ENCODE data around the gene HCST.

DNA sequence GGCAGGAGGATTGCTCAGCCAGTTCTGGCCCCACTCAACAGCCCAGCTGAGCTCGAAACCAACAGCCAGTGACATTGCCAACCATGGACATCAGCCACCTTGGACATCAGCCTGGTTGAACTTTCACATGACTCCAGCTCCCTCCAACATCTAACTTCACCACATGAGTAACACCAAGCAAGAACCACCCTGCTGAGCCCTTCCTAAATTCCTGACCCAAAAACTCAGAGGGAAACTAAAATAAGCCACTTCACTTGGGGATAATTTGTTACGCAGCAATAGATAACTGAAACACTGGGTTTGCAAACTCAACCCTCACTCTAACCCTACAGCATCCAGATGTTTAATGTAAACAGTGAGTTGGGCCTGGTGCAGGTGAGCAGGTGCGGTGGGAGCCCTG, 23.2 kb downstream of the HCST start:
- TF ChIP-seq, protein P1, sequence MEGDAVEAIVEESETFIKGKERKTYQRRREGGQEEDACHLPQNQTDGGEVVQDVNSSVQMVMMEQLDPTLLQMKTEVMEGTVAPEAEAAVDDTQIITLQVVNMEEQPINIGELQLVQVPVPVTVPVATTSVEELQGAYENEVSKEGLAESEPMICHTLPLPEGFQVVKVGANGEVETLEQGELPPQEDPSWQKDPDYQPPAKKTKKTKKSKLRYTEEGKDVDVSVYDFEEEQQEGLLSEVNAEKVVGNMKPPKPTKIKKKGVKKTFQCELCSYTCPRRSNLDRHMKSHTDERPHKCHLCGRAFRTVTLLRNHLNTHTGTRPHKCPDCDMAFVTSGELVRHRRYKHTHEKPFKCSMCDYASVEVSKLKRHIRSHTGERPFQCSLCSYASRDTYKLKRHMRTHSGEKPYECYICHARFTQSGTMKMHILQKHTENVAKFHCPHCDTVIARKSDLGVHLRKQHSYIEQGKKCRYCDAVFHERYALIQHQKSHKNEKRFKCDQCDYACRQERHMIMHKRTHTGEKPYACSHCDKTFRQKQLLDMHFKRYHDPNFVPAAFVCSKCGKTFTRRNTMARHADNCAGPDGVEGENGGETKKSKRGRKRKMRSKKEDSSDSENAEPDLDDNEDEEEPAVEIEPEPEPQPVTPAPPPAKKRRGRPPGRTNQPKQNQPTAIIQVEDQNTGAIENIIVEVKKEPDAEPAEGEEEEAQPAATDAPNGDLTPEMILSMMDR (IDR thresholded peaks at IDR 0.05; ENCODE audit: insufficient read depth, low read length), result no peak
- TF ChIP-seq POLR2AphosphoS5 (IDR thresholded peaks at IDR 0.05; ENCODE audit: low read depth) (no peak), GABPA (IDR thresholded peaks at IDR 0.05; ENCODE audit: low read depth) (no peak)
- TF ChIP-seq, protein P2, sequence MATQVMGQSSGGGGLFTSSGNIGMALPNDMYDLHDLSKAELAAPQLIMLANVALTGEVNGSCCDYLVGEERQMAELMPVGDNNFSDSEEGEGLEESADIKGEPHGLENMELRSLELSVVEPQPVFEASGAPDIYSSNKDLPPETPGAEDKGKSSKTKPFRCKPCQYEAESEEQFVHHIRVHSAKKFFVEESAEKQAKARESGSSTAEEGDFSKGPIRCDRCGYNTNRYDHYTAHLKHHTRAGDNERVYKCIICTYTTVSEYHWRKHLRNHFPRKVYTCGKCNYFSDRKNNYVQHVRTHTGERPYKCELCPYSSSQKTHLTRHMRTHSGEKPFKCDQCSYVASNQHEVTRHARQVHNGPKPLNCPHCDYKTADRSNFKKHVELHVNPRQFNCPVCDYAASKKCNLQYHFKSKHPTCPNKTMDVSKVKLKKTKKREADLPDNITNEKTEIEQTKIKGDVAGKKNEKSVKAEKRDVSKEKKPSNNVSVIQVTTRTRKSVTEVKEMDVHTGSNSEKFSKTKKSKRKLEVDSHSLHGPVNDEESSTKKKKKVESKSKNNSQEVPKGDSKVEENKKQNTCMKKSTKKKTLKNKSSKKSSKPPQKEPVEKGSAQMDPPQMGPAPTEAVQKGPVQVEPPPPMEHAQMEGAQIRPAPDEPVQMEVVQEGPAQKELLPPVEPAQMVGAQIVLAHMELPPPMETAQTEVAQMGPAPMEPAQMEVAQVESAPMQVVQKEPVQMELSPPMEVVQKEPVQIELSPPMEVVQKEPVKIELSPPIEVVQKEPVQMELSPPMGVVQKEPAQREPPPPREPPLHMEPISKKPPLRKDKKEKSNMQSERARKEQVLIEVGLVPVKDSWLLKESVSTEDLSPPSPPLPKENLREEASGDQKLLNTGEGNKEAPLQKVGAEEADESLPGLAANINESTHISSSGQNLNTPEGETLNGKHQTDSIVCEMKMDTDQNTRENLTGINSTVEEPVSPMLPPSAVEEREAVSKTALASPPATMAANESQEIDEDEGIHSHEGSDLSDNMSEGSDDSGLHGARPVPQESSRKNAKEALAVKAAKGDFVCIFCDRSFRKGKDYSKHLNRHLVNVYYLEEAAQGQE (IDR thresholded peaks at IDR 0.05; ENCODE audit: insufficient replicate concordance, low read depth), result no peak

Data from HL-60 (cell line).